Measurements from ENCODE around the gene ARL8A.
"Not testable (repeated sequence)": the region's sequence is repeated elsewhere in the genome, so short reads cannot be mapped to it uniquely, and the experiment has no call there.

The ARL8A gene

GRCh38 chr1:202144402-202145067, at the start of gene ARL8A:
TSS of gene ARL8A (minus strand) at chr1:202144737. CDS start at chr1:202144572, 165 bp downstream.
- Histone ChIP-seq H3K4me1 (ENCODE audit: control insufficient read depth in 1 of 2, insufficient read depth in 1 of 2, low read depth in 1 of 2, low read length in 1 of 2) (peaks cover 28 to 31% of the 10 kb centered on the region in 2 experiments), H3K36me3 (peaks cover 31% of the 10 kb centered on the region), H3K9me3 (no peaks in the 10 kb centered on the region), H3K27me3 (no peaks in the 10 kb centered on the region), H3K4me3 (ENCODE audit: low read depth in 1 of 2, low read length in 1 of 2) (peak within 1 kb of the TSS; percentile 88 to 100), H3K27ac (peak within 1 kb of the TSS; percentile 90)
- TF ChIP-seq CTCF (IDR thresholded peaks at IDR 0.05) = peak; percentile 26

- Histone ChIP-seq H3K4me1 (ENCODE audit: control insufficient read depth in 1 of 2, insufficient read depth in 1 of 2, low read depth in 1 of 2, low read length in 1 of 2) (no peaks in the 10 kb centered on the region), H3K27me3 (peaks cover 69% of the 10 kb centered on the region), H3K9me3 (no peaks in the 10 kb centered on the region), H3K36me3 (no peaks in the 10 kb centered on the region), H3K27ac (no peak overlapping the region), H3K4me3 (ENCODE audit: low read depth in 1 of 2, low read length in 1 of 2) (no peak overlapping the region)
- TF ChIP-seq CTCF (IDR thresholded peaks at IDR 0.05) = no peak
Measured at GRCh38 chr1:202194328-202194648, 49.8 kb upstream of the ARL8A start.

- H3K4me3 ChIP-seq (ENCODE audit: low read depth in 1 of 2, low read length in 1 of 2) = no peak within 1 kb of the TSS
- peaks cover 64% of the 10 kb centered on the region for H3K27me3 ChIP-seq
- TF ChIP-seq CTCF (IDR thresholded peaks at IDR 0.05) = no peak
- H3K9me3 ChIP-seq = no peaks in the 10 kb centered on the region
- H3K4me1 ChIP-seq (ENCODE audit: control insufficient read depth in 1 of 2, insufficient read depth in 1 of 2, low read depth in 1 of 2, low read length in 1 of 2) = no peaks in the 10 kb centered on the region
- H3K36me3 ChIP-seq = no peaks in the 10 kb centered on the region
- no peak within 1 kb of the TSS for H3K27ac ChIP-seq
Measured at GRCh38 chr1:202193614-202194327, 49.2 kb upstream of the ARL8A start, which contains the start of gene LGR6. TSS of gene LGR6 (plus strand) at chr1:202193799. CDS start at chr1:202193990, 191 bp downstream.

GRCh38 chr1:202192770-202193613, 48.5 kb upstream of the ARL8A start:
- Histone ChIP-seq H3K36me3 (no peaks in the 10 kb centered on the region), H3K4me3 (ENCODE audit: low read depth in 1 of 2, low read length in 1 of 2) (no peak overlapping the region), H3K4me1 (ENCODE audit: control insufficient read depth in 1 of 2, insufficient read depth in 1 of 2, low read depth in 1 of 2, low read length in 1 of 2) (no peaks in the 10 kb centered on the region), H3K9me3 (no peaks in the 10 kb centered on the region), H3K27ac (no peak overlapping the region), H3K27me3 (peaks cover 56% of the 10 kb centered on the region)
- peak; percentile 72 for TF ChIP-seq CTCF (IDR thresholded peaks at IDR 0.05)

GRCh38 chr1:202191391-202191790, 46.9 kb upstream of the ARL8A start:
- H3K27me3 ChIP-seq = peaks cover 41% of the 10 kb centered on the region
- H3K4me1 ChIP-seq (ENCODE audit: control insufficient read depth in 1 of 2, insufficient read depth in 1 of 2, low read depth in 1 of 2, low read length in 1 of 2); H3K9me3 ChIP-seq; H3K36me3 ChIP-seq; H3K4me3 ChIP-seq (ENCODE audit: low read depth in 1 of 2, low read length in 1 of 2); H3K27ac ChIP-seq: not testable (repeated sequence)

Data from neutrophil (primary cell).